Subcutaneous abdominal adipose tissue (tissue), 5 donors: ENCODE results near the gene SPOPL.
"Not testable (repeated sequence)": the region's sequence is repeated elsewhere in the genome, so short reads cannot be mapped to it uniquely, and the experiment has no call there.

ENCODE experiments used
- H3K27ac ChIP-seq: one replicate; pipeline ENCODE4 v1.7.0; 2013; ENCODE audit warnings: low read depth, mild to moderate bottlenecking, inconsistent platforms, low read length, moderate library complexity
- H3K27me3 ChIP-seq, 5 donors: one replicate each; pipeline ENCODE4 v1.7.0; 2013; ENCODE audit warnings: low read length in 5 of 5, inconsistent platforms in 1 of 5; ENCODE audit not compliant: control insufficient read depth in 5 of 5, insufficient read depth in 4 of 5
- H3K36me3 ChIP-seq, 5 donors: one replicate each; pipeline ENCODE4 v1.7.0; 2013; ENCODE audit warnings: low read length in 5 of 5; ENCODE audit not compliant: control insufficient read depth in 5 of 5, insufficient read depth in 5 of 5
- H3K4me1 ChIP-seq, 5 donors: one replicate each; pipeline ENCODE4 v1.7.0; 2013; ENCODE audit warnings: low read length in 5 of 5, mild to moderate bottlenecking in 3 of 5, moderate library complexity in 1 of 5; ENCODE audit not compliant: control insufficient read depth in 5 of 5, insufficient read depth in 5 of 5
- H3K4me3 ChIP-seq, 5 donors: one replicate each; pipeline ENCODE4 v1.7.0; 2013; ENCODE audit warnings: low read length in 5 of 5, low read depth in 1 of 5
- H3K9ac ChIP-seq, 5 donors: one replicate each; pipeline ENCODE4 v1.7.0; 2013; ENCODE audit warnings: low read length in 5 of 5, mild to moderate bottlenecking in 4 of 5, moderate library complexity in 3 of 5
- H3K9me3 ChIP-seq, 5 donors: one replicate each; pipeline ENCODE4 v1.7.0; 2013; ENCODE audit warnings: low read length in 5 of 5; ENCODE audit not compliant: control insufficient read depth in 5 of 5
- donor health status: healthy.
- donor health status: healthy.
- donor health status: healthy.
- donor health status: healthy.
- donor health status: healthy.

Gene SPOPL

GRCh38 chr2:138537170-138537915, 35.8 kb downstream of the SPOPL start:
- no peak overlapping the region for H3K27ac ChIP-seq
- H3K36me3 ChIP-seq: peaks cover 0 to 7% (median 5%) of the 10 kb centered on the region in 5 donors
- H3K9ac ChIP-seq: no peak overlapping the region

GRCh38 chr2:138544206-138544605, 42.6 kb downstream of the SPOPL start:
- H3K9me3 ChIP-seq, H3K4me3 ChIP-seq, H3K4me1 ChIP-seq, H3K36me3 ChIP-seq, H3K9ac ChIP-seq, H3K27ac ChIP-seq, H3K27me3 ChIP-seq: not testable (repeated sequence)

More at GRCh38 chr2:138537170-138537915, 35.8 kb downstream of the SPOPL start:
- Histone ChIP-seq H3K4me3 (no peak overlapping the region), H3K4me1 (peaks cover 0 to 14% (median 5%) of the 10 kb centered on the region in 5 donors), H3K27me3 (no peaks in the 10 kb centered on the region), H3K9me3 (peaks cover 0 to 7% (median 4%) of the 10 kb centered on the region in 5 donors)

GRCh38 chr2:138548796-138549195, 47.2 kb downstream of the SPOPL start:
- no peaks in the 10 kb centered on the region for H3K9me3 ChIP-seq
- H3K4me3 ChIP-seq: no peak overlapping the region
- no peaks in the 10 kb centered on the region for H3K27me3 ChIP-seq
- H3K36me3 ChIP-seq: peaks cover 4 to 17% (median 4%) of the 10 kb centered on the region in 5 donors
- no peaks in the 10 kb centered on the region for H3K4me1 ChIP-seq
- H3K27ac ChIP-seq: no peak overlapping the region
- no peak overlapping the region for H3K9ac ChIP-seq

- Histone ChIP-seq H3K4me3 (no peak overlapping the region), H3K9ac (no peak overlapping the region), H3K9me3 (no peaks in the 10 kb centered on the region), H3K36me3 (peaks cover 7 to 23% (median 16%) of the 10 kb centered on the region in 5 donors), H3K4me1 (no peaks in the 10 kb centered on the region), H3K27ac (no peak overlapping the region), H3K27me3 (no peaks in the 10 kb centered on the region)
These were observed 48.6 kb downstream of the SPOPL start for GRCh38 chr2:138550172-138550571.

GRCh38 chr2:138550670-138551287, 49.2 kb downstream of the SPOPL start:
- H3K4me3 ChIP-seq: no peak overlapping the region
- no peak overlapping the region for H3K9ac ChIP-seq
- H3K36me3 ChIP-seq: peaks cover 7 to 26% (median 16%) of the 10 kb centered on the region in 5 donors
- no peak overlapping the region for H3K27ac ChIP-seq
- H3K4me1 ChIP-seq: no peaks in the 10 kb centered on the region
- no peaks in the 10 kb centered on the region for H3K9me3 ChIP-seq
- H3K27me3 ChIP-seq: no peaks in the 10 kb centered on the region

- Histone ChIP-seq H3K27me3 (no peaks in the 10 kb centered on the region), H3K4me3 (no peak overlapping the region), H3K27ac (no peak overlapping the region), H3K9me3 (no peaks in the 10 kb centered on the region), H3K4me1 (no peaks in the 10 kb centered on the region), H3K36me3 (peaks cover 9 to 31% (median 16%) of the 10 kb centered on the region in 5 donors), H3K9ac (no peak overlapping the region)
These were observed 52.6 kb downstream of the SPOPL start for GRCh38 chr2:138554123-138554522.

GRCh38 chr2:138559641-138560040, 58.1 kb downstream of the SPOPL start:
- Histone ChIP-seq H3K27ac (no peak overlapping the region), H3K4me3 (no peak overlapping the region), H3K36me3 (peaks cover 11 to 33% (median 22%) of the 10 kb centered on the region in 5 donors), H3K27me3 (no peaks in the 10 kb centered on the region), H3K9me3 (no peaks in the 10 kb centered on the region), H3K9ac (no peak overlapping the region), H3K4me1 (no peaks in the 10 kb centered on the region)

- Histone ChIP-seq H3K36me3 (peaks cover 25 to 47% (median 37%) of the 10 kb centered on the region in 5 donors), H3K4me1 (no peaks in the 10 kb centered on the region), H3K27ac (no peak overlapping the region), H3K4me3 (no peak overlapping the region), H3K9ac (no peak overlapping the region), H3K9me3 (no peaks in the 10 kb centered on the region), H3K27me3 (no peaks in the 10 kb centered on the region)
These were observed 63.1 kb downstream of the SPOPL start for GRCh38 chr2:138564586-138565229.

- H3K9me3 ChIP-seq: no peaks in the 10 kb centered on the region
- H3K27me3 ChIP-seq: no peaks in the 10 kb centered on the region
- H3K4me1 ChIP-seq: no peaks in the 10 kb centered on the region
- H3K36me3 ChIP-seq: peaks cover 25 to 52% (median 36%) of the 10 kb centered on the region in 5 donors
- no peak overlapping the region for H3K9ac ChIP-seq
- H3K27ac ChIP-seq: no peak overlapping the region
- no peak overlapping the region for H3K4me3 ChIP-seq
These were observed 63.6 kb downstream of the SPOPL start for GRCh38 chr2:138565230-138565598.

GRCh38 chr2:138572318-138572717, 70.7 kb downstream of the SPOPL start:
- peaks cover 0 to 12% (median 0%) of the 10 kb centered on the region in 5 donors for H3K4me1 ChIP-seq
- H3K4me3 ChIP-seq: no peak overlapping the region
- H3K9ac ChIP-seq: no peak overlapping the region
- no peaks in the 10 kb centered on the region for H3K27me3 ChIP-seq
- peaks cover 0 to 5% (median 3%) of the 10 kb centered on the region in 5 donors for H3K9me3 ChIP-seq
- H3K27ac ChIP-seq: no peak overlapping the region
- peaks cover 19 to 29% (median 23%) of the 10 kb centered on the region in 5 donors for H3K36me3 ChIP-seq
